HG02571 (cell line): Measurements from ENCODE around the gene GRIP2.

ENCODE experiments used
- ATAC-seq: cut with Tn5 transposase; IDR thresholded peaks from one replicate; pipeline ENCODE4 v1.9.1; 2021; ENCODE audit warnings: mild to moderate bottlenecking, moderate library complexity; ENCODE audit not compliant: unreplicated experiment

Gene GRIP2

DNA sequence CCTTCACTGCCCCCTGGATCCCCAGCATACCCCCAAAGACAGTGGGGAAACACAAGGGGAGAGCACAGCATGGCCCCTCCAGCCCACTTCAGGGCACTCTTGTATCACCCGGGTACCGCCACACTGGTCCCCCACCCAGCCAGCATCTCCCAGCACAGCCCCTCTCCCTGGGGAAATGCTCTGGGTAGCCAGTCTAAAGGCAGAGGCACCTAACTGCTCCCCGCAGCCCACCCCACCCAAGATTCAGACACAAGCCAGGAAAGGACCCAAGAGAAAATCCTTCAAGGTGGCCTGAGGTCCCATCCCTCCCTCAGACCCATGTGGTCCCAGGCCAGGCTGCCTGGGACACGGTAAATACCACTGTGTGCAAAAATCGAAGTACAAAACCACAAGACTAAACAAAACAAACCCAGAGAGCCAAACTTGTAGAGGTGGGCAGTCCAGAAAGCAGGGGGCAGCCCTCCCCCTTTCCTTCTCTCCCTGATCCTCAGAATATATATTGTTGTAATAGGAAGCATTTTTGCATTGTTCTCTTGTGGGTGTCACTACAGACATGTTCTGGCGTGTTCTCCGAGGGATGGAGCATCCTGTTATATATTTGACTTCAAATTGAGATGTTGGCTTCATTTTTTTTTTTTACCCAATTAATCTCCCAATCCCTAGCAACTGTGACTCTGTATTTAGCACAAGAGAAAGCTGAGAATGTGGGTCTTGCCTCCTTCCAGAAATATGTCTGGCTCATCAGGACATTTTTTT is 51.7 kb downstream of the GRIP2 start:
- no peak for ATAC-seq

DNA sequence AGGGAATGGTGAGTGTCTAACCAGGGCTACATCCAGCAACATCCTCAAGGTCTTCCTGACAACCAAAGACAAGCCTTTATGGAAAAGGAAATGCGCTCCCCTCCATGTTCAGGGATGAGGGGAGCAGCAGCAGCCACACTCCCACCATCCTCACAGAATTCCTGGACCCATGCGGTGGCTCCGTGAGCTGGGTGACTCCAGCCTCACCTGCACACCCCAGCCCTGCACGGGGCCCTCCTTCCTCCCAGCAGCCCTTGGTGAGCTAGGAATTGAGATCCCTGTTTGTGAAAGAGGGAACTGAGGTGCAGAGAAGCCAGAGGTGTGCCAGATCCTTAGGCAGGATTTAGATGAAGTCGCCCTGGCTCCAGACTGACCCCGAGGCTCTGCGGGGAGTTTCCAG is 52.3 kb downstream of the GRIP2 start:
- no peak for ATAC-seq

DNA sequence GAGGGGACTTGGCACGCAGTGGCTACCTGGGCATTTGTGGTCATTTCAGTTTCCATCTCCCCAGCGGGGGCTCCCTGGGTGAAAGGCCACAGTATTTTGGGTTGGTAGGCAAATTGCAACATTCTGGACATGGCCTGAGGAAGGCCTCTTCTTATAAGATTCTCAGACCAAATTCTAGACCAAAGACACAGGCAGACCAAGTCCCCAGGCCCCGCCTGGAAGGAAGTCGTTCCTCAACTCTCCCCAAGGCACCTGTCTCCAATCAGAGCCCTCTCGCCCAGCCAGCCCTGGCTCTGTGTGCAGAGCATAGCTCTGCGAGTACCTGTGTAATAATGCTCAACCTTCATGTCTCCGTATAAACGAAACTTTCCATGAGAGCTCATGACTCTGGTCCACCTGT is 53.1 kb downstream of the GRIP2 start:
- ATAC-seq = no peak

DNA sequence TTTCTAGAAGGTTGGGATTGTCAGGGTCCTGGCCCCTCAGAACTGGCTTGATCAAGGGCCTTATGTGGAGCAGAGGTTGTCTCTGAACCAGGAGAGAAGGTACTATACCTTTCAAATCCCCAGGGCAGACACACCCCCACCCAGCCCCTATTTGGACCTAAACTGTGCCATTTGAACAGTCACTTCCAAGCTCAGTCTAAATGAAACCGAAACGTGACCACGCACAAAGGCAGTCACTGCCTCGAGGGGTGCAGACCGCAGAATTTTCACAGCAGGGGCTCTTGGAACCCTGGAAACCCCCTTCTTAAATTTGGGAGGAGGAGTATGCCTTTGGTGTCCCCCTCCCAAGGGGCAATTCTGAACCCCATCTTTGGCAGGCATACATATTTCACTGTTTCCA is 53.7 kb downstream of the GRIP2 start:
- peak; percentile 65 for ATAC-seq

DNA sequence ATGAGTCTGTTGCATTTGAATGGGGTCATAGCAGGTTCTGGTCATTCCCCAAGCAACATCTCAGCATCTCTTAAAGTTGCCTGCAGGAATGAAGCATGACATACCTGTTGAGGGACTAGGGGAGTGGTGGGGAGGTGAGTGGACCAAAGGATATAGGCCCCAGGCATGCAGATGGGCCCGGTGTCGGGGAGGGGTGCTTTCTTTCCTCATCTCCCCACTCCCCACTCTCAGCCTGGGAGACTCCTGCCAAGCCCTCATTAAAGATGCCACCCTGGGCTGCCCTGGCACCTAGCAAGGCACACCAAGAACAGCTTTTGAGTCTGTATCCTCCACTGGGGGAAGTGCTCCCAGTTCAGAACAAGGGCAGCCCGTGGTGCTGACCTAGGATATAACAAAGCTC is 54.2 kb downstream of the GRIP2 start:
- ATAC-seq = no peak

DNA sequence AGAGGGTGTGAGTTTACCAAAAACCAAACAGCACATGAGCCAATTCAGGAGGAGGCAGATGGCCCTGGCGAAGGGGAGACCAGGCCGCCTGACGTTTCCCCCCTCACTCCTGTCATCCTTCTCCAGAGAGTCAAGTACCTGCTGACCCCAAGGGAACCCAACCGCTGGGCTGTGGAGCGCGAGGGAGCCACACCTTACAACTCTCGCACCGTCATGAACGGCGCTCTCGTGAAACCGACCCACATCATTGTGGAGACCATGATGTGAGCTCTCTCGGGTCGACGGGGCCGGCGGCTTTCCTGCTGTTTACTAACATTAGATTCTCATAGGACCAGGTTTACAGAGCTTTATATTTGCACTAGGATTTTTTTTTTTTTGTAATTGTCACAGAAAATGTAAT is 55.4 kb downstream of the GRIP2 start:
- ATAC-seq = no peak

DNA sequence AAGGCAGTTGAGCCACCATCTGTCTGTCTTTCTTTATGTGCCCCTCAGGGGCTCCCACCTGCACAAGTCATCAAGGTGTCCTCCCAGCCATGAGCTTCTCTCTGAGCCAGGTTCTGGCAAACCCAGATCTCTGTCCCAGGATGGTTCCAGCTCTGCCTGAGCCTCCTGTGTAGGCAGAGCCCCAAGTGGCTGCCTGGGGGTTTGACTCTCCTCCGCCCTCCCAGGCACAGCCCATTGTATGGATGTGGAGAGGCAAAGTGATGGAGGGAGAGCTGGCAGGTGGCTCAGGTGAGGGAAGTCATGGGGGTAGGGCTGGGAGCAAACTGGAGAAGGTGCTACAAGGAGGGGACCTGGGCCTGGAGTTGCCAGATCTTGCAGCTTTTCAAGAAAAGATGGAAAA is 56.9 kb downstream of the GRIP2 start:
- ATAC-seq = no peak

DNA sequence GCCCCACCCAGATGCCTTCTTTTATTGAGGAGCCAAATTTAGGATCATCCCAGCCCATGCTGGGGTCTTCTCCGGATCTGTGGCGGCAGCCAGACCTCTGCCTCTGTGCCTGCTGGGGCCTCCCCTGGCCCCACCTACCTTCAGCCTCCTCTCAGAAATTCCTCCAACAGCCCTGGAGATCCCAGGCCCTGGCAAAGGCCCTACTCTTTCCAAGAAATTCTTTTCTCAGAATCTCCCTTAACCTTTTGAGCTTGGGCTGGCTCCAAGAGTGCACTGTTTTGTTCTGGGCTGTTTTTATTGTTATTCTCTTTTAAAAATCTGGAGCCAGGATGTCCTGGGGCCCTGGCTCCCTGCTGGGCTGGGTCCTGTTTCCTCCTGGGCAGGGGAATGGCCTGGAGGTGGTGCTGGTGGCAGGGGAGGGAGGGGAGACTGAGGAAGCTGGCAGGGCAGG is 57.8 kb downstream of the GRIP2 start:
- no peak for ATAC-seq

DNA sequence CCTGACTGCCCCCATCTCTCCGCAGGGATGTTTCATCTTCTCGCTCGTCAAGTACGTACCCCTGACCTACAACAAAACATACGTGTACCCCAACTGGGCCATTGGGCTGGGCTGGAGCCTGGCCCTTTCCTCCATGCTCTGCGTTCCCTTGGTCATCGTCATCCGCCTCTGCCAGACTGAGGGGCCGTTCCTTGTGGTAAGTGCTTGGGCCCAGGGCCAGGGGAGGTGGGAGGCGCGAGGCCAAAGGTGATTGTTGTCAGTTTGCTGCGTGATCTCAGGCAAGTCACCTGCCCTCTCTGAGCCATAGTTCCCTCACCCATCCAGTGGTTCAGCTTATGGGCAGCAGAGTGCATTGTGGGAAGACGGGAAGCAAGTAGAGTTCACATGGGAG is 58.5 kb downstream of the GRIP2 start:
- ATAC-seq = no peak

DNA sequence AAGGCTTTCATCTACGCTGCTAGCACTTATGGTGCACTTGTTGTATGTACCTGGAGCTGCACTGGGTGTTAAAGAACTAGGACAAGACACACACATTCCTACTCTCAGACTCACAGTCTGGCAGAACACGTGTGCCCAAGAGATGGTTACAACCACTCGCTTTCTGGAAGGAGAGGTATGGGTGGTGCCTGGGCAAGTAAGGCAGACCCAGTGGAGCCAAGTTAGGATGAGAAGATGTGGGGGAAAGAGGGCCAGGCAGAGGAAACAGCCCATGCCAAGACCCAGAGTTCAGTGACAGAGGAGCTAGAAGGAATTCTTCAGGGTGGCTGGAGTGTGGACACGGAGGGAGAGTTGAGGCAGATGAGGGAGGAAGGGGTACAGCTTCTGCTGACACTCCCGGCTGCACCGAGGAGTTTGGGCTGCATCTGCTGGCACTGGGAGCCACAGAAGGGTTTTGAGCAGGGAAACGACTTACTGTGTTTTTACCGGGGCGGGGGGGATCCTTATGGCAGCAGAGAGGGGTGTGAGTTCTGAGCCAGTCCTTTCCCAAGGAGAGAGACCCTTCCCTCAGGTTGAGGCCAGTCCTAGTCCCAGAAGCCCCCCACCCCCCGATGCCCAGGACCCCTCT is 59.0 kb downstream of the GRIP2 start:
- no peak for ATAC-seq

DNA sequence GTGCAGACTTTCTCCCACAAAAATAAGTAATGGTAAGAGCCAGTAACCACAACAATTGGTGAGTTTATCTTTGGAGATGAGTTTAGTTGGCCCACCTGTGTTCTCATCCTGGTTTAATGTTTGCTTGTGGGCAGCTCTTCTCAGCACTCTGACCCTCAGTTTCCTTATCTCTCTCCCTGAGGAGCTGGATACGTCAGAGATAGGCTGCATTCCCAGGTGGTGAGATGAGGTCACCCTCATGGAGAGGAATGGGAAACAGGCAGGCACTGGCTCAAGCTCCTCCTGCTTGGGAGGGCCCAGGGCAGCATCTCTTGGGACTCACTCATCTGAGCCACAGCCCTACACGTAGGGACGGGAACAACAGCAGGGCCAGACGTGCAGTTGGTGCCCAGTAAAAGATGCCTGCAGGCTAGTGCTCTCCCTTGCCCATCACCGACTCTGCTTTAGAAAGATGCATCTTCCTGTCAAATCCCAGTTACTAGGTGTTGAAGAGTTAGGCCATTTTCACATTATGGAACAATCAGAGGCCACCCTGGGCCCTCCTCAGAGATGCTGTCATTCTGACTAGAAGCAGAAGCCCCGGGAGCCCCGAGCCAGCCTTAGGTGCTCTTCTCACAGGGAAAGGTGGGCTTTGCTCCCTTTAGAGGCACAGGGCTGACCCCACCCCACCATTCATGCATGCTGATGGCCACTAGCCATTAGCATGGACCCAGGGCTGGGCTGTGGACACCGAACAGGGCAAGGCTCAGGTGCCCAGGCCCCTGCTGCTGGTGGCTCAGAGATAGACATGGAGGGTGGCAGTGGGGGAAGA is 59.7 kb downstream of the GRIP2 start:
- no peak for ATAC-seq

DNA sequence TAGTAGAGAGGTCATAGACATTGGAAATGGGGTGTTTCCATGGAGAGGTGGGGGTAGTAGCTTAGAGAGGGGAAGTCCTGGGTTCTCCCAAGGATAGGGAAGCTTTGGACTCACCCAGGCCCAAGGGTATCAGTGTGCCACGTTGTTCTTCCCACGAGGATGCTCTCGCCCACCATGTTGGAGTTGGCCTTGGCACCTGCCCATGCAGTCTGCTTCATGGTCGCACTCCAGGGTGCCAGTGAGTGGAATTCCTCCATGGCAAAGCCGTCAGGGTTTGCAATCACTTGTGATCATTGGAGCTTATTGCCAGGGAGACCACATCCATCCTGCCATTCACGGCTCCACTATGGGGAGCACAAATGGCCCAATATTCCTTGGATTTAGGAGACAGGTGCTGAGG is 60.6 kb downstream of the GRIP2 start:
- no peak for ATAC-seq

DNA sequence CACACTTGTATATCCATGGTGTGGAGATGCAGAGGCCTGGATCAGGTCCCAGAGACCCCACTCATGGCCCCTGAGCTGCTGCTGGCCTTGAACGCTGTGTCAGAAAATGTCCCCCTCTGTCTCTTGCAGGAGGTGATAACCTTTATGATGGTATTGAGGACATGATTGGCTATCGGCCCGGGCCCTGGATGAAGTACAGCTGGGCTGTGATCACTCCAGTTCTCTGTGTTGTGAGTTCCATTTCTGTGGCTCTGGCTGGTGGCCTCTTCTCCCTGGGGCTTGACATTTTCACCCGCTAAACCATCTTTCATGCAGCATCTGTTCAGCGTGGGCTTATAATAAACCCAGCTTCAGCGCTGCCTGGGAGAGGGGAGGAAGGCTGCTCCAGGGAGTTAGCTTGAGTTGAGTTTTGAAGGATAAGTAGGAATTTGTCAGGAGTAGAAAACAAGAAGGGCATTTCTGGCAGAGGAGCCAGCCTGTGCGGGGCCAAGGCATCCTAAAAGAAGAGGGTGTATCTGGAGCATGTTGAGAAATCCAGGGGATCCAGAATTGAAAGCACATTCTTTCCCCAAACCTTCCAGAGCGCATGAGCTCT is 61.1 kb downstream of the GRIP2 start:
- ATAC-seq = no peak

DNA sequence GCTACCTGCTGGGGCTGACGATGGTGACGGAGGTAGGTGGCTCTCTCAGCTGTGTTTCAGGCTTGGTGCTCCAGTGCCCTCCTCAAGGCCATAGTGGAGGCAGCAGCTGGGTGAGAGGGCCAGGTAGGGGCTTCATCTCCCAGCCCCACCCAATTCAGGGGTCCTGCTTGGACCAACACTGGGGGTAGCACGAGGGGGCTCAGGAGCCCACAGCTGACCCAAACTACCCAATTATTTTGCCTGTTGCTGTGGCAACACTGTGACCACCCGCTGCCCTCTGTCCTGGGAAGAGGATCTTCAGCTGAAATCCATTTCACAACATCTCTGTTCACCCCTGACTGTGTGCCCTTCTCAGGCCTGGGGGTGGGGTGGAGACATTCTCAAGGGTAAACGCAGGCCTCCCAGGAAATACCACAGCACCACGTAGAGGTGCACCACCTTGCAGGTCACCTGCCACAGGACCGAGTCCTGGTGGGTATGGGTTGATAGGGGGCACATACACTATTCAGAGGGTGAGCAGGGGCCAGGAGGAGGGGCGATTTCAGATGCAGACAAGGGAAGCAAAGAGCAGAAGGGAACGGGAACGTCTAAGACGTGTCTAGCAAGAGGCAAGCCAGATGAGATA is 62.7 kb downstream of the GRIP2 start:
- ATAC-seq = no peak

DNA sequence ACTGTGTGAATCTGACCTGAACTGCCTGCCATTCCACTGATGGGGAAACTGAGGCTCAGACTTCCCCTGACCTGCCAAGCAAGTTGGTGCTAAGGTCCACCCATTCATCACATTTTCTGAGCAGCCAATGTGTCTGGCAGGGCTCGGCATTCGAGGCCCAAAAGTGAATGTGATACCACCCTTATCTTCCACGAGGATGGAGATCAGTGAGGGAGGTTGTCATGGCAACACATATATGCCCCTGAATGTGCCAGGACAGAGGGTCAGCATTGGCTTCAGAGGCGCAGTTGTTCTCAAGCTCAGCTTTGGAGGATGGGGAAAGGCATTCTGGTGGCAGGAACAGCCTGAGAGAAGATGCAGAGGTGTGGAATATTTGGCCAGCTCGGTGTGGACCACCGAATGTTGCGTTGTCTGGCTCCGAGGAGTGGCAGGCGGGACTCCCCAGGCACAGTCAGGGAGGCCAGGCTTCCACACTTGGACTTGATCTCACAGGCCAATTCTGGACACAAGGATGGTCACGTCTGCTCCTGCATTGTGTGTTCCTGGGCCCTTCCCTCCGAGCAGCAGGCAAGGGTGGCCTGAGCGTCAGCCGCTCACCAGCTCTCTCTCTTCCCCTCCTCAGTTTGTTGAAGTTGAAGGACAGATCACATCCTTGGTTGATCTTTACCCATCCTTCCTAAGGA is 63.4 kb downstream of the GRIP2 start:
- no peak for ATAC-seq

DNA sequence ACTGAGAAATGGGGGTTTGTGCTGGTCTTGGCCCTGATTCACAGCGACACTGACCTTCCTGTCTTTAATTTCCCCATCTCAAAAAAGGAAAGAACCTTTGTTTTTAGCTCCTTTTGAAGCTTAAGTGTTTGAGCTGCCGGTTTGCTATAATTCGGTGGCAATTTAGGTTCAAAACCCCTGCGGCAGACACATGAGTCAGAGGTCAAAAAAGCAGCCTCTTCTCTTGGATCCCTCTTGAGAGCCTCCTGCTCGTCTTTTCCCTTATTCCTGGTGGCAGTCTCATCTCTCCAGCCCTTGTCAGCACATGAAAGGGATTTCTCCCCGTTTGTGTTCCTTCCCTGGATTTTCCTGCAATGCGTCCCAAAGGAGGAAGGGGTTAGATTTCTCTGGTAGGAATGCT is 64.5 kb downstream of the GRIP2 start:
- no peak for ATAC-seq

DNA sequence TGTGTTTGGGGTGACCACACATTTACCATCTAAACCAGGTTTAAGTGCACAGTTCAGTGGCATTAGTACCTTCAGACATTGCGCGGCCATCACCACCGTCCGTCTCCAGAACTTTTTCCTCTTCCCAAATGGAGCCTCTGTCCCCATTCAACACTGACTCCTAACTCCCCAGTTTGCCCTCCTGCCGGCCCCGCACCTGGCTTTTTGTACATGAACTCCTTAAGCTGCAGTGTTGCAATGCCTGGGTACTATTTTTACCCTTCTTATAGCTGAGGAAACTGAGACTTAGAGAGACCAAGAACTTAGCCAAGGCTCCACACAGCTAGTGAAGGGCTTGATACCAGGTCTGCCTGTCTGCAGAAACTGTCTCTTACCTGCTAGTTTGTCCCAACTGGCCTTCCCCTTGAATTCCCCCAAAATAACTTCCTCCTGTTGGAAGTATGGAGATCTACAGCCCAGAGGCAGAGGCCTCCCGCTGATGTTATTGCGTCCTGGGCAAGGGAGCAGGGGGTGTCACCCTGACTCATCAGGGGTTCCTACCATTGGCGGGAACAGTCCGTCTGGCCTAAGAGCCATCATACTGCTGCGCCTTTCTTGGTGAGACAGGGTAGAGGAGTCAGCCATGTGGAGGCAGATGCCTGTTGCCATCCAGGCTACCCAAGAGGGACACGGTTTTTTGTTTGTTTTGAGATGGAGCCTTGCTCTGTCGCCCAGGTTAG is 65.6 kb downstream of the GRIP2 start:
- ATAC-seq = no peak

DNA sequence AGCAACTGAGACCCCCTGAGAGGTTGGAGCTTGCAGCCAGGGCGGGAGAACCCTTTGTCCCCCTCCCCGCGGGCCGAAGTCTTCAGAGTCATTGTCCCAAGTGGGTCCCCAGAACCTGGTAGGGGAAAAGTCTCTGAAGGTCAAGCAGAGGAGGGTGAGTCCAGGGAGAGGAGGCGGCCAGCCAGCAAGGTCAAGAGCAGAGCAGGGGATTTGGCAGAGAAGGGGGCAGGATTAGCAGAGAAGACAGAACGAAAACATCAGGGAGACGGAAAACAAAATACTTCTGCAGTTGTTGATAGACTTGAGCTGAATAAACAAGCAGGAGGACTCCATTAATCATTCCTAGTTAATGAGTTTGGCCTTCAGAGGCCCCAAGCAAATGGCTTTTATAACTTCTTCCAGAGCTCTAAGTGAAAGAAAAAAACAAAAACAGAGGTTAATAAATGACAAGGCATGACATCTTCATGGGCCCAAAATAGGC is 66.7 kb downstream of the GRIP2 start:
- ATAC-seq = no peak

DNA sequence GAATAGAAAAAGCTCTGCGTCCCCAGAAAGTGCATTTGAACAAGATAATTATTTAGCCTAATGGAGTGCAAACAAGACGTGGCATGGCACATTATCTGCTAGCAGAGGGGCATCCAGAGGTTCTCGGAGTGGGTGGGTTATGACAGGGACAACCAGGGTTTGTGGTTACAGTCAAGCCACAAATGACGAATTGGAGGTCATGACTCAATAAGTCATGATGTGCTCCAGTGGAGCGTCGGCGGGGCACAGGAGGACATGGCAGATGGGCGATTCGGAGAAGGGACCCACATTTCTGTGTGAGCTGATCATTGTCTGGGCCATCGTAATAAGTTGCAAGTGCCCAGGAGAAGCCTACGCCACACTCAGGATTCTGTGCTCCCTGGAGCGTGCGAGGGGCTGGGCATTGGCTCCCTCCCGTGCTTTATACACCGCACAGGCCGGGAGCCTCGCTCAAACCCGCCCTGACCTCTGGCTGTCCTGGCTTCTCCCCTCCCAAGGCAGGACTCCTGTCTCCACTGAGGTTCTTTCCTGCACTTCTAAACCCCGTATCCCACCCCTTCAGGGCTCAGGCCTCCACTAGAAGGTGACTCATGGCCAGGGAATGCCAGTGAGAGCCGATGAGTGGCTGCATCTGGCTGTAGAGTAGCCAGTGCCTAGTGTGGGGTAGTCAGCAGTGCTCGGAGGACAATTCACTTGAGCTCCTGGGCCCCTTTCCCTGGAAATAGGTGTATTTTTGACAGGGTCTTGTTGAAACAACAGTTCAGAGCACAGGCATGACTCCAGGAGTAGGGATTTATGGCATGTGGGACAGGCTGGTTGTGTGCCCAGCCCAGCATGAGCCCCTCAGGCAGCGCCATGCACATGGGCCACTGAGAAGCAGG is 67.4 kb downstream of the GRIP2 start:
- ATAC-seq = no peak
